Measurements from ENCODE around the gene BPIFB2. TPM values are rescaled to one million over a fixed set of nuclear protein-coding genes. Genes with fewer than 3 reads are reported as not detected.

BPIFB2 gene
- total RNA-seq, 1 donor from 2014 or later = not detected

GRCh38 chr20:33015700-33016580, 8.4 kb downstream of the BPIFB2 start:
- DNase-seq (ENCODE audit: low read depth) = no peak
- no peak overlapping the region for H3K4me3 ChIP-seq (ENCODE audit: low read depth, low read length)
- TF ChIP-seq CTCF (conservative IDR thresholded peaks at IDR 0.05; ENCODE audit: low read depth, low read length) = no peak

GRCh38 chr20:33016581-33017109, 9.1 kb downstream of the BPIFB2 start:
- no peak overlapping the region for H3K4me3 ChIP-seq (ENCODE audit: low read depth, low read length)
- TF ChIP-seq CTCF (conservative IDR thresholded peaks at IDR 0.05; ENCODE audit: low read depth, low read length) = no peak
- DNase-seq (ENCODE audit: low read depth) = no peak

GRCh38 chr20:33017542-33017941, 10.0 kb downstream of the BPIFB2 start:
- H3K4me3 ChIP-seq (ENCODE audit: low read depth, low read length) = no peak overlapping the region
- TF ChIP-seq CTCF (conservative IDR thresholded peaks at IDR 0.05; ENCODE audit: low read depth, low read length) = no peak
- no peak for DNase-seq (ENCODE audit: low read depth)

GRCh38 chr20:33018169-33018931, 10.8 kb downstream of the BPIFB2 start:
- no peak overlapping the region for H3K4me3 ChIP-seq (ENCODE audit: low read depth, low read length)
- no peak for TF ChIP-seq CTCF (conservative IDR thresholded peaks at IDR 0.05; ENCODE audit: low read depth, low read length)
- no peak for DNase-seq (ENCODE audit: low read depth)

- H3K4me3 ChIP-seq (ENCODE audit: low read depth, low read length) = no peak overlapping the region
- no peak for TF ChIP-seq CTCF (conservative IDR thresholded peaks at IDR 0.05; ENCODE audit: low read depth, low read length)
- DNase-seq (ENCODE audit: low read depth) = no peak
These were observed 12.2 kb downstream of the BPIFB2 start for GRCh38 chr20:33019465-33020277.

- TF ChIP-seq CTCF (conservative IDR thresholded peaks at IDR 0.05; ENCODE audit: low read depth, low read length) = no peak
- no peak for DNase-seq (ENCODE audit: low read depth)
- H3K4me3 ChIP-seq (ENCODE audit: low read depth, low read length) = no peak overlapping the region
These were observed 13.0 kb downstream of the BPIFB2 start for GRCh38 chr20:33020278-33021161.

Data from epithelial cell of proximal tubule (primary cell).